WTC11 (cell line): ENCODE data around the gene HES6. TPM values are rescaled to one million over a fixed set of nuclear protein-coding genes. Genes with fewer than 3 reads are reported as not detected.

Experiments used
- ATAC-seq: fragments of 200-7000 bp; cut with Tn5 transposase; 2 replicates; pipeline ENCODE4 v1.10.0; 2021; ENCODE audit warnings: mild to moderate bottlenecking, moderate library complexity
- CTCF ChIA-PET: fragments of 300-600 bp; sonication (Branson Sonifier 250); formaldehyde crosslinking; loops from one replicate; lab custom pipeline; 2021; ENCODE audit warnings: antibody characterized with exemption; lab: Charles Lee
- POLR2A ChIA-PET: fragments of 350-600 bp; sonication (Branson Sonifier 250); formaldehyde crosslinking; loops from one replicate; lab custom pipeline; 2021; ENCODE audit warnings: antibody characterized with exemption; lab: Charles Lee
- DNase-seq: peaks from one replicate; pipeline ENCODE4 v3.0.0; 2021; ENCODE audit warnings: low spot score
- H3K27ac Mint-ChIP-seq: 2 replicates; pipeline ENCODE4 v1.8.0; 2021; ENCODE audit warnings: mixed read lengths
- H3K27me3 Mint-ChIP-seq: 2 replicates; pipeline ENCODE4 v1.8.0; 2021; ENCODE audit warnings: low read depth, mild to moderate bottlenecking, moderate library complexity, mixed read lengths
- H3K36me3 Mint-ChIP-seq: 2 replicates; pipeline ENCODE4 v1.8.0; 2021; ENCODE audit warnings: mixed read lengths
- H3K4me1 Mint-ChIP-seq: 2 replicates; pipeline ENCODE4 v1.8.0; 2022; ENCODE audit warnings: mixed read lengths
- H3K4me3 Mint-ChIP-seq: 2 replicates; pipeline ENCODE4 v1.8.0; 2021; ENCODE audit warnings: mild to moderate bottlenecking, moderate library complexity, mixed read lengths
- H3K9me3 Mint-ChIP-seq: 2 replicates; pipeline ENCODE4 v1.8.0; 2021; ENCODE audit warnings: mixed read lengths
- ATF2 ChIP-seq: sonication (generic); formaldehyde crosslinking; IDR thresholded peaks from 2 replicates; pipeline ENCODE4 v1.8.1; 2022; ENCODE audit warnings: low read depth, missing genetic modification reagents, borderline replicate concordance
- E2F1 ChIP-seq: sonication (generic); formaldehyde crosslinking; IDR thresholded peaks from 2 replicates; pipeline ENCODE4 v1.8.0; 2022; ENCODE audit warnings: mild to moderate bottlenecking, missing genetic modification reagents
- E2F4 ChIP-seq: sonication (generic); formaldehyde crosslinking; IDR thresholded peaks from 2 replicates; pipeline ENCODE4 v1.8.1; 2022; ENCODE audit warnings: low read depth, mild to moderate bottlenecking, moderate library complexity, missing genetic modification reagents, borderline replicate concordance
- E2F5 ChIP-seq: sonication (generic); formaldehyde crosslinking; IDR thresholded peaks from 2 replicates; pipeline ENCODE4 v1.8.1; 2022; ENCODE audit warnings: mild to moderate bottlenecking, moderate library complexity, missing genetic modification reagents
- ELF4 ChIP-seq: sonication (generic); formaldehyde crosslinking; IDR thresholded peaks from 2 replicates; pipeline ENCODE4 v1.8.1; 2022; ENCODE audit warnings: low read depth, mild to moderate bottlenecking, moderate library complexity, missing genetic modification reagents
- ESRRA ChIP-seq: sonication (generic); formaldehyde crosslinking; IDR thresholded peaks from 2 replicates; pipeline ENCODE4 v1.8.1; 2022; ENCODE audit warnings: mild to moderate bottlenecking, missing genetic modification reagents, borderline replicate concordance
- ETV6 ChIP-seq: sonication (generic); formaldehyde crosslinking; IDR thresholded peaks from 2 replicates; pipeline ENCODE4 v1.8.1; 2022; ENCODE audit warnings: mild to moderate bottlenecking, missing genetic modification reagents
- FOXJ3 ChIP-seq: sonication (generic); formaldehyde crosslinking; IDR thresholded peaks from 2 replicates; pipeline ENCODE4 v1.9.0; 2021; ENCODE audit warnings: missing genetic modification reagents, mild to moderate bottlenecking, borderline replicate concordance
- FOXP4 ChIP-seq: sonication (generic); formaldehyde crosslinking; IDR thresholded peaks from 2 replicates; pipeline ENCODE4 v1.8.0; 2022; ENCODE audit warnings: mild to moderate bottlenecking, missing genetic modification reagents
- IRF1 ChIP-seq: sonication (generic); formaldehyde crosslinking; IDR thresholded peaks from 2 replicates; pipeline ENCODE4 v1.8.0; 2023; ENCODE audit warnings: missing genetic modification reagents
- KAT7 ChIP-seq: sonication (generic); formaldehyde crosslinking; IDR thresholded peaks from 2 replicates; pipeline ENCODE4 v1.8.1; 2023; ENCODE audit warnings: missing genetic modification reagents, mild to moderate bottlenecking, borderline replicate concordance
- MAX ChIP-seq: sonication (generic); formaldehyde crosslinking; IDR thresholded peaks from 2 replicates; pipeline ENCODE4 v1.8.0; 2022; ENCODE audit warnings: mild to moderate bottlenecking, missing genetic modification reagents
- MLX ChIP-seq: sonication (generic); formaldehyde crosslinking; IDR thresholded peaks from 2 replicates; pipeline ENCODE4 v1.8.1; 2023; ENCODE audit warnings: mild to moderate bottlenecking, missing genetic modification reagents, moderate library complexity
- NR2C2 ChIP-seq: sonication (generic); formaldehyde crosslinking; IDR thresholded peaks from 2 replicates; pipeline ENCODE4 v1.8.0; 2022; ENCODE audit warnings: mild to moderate bottlenecking, missing genetic modification reagents
- NR3C1 ChIP-seq: sonication (generic); formaldehyde crosslinking; conservative IDR thresholded peaks from 2 replicates; pipeline ENCODE4 v1.8.1; 2023; ENCODE audit warnings: low read depth, mild to moderate bottlenecking, missing genetic modification reagents
- RORB ChIP-seq: fragments of 250-450 bp; sonication (Bioruptor Pico); IDR thresholded peaks from 2 replicates; pipeline ENCODE4 v1.9.0; 2021; ENCODE audit warnings: mild to moderate bottlenecking
- SMAD3 ChIP-seq: sonication (generic); formaldehyde crosslinking; IDR thresholded peaks from 2 replicates; pipeline ENCODE4 v1.8.0; 2022; ENCODE audit warnings: missing genetic modification reagents, mild to moderate bottlenecking, borderline replicate concordance
- SP1 ChIP-seq: sonication (generic); formaldehyde crosslinking; conservative IDR thresholded peaks from 2 replicates; pipeline ENCODE4 v1.8.1; 2022; ENCODE audit warnings: missing genetic modification reagents
- ZNF219 ChIP-seq: sonication (generic); formaldehyde crosslinking; IDR thresholded peaks from 2 replicates; pipeline ENCODE4 v1.8.0; 2023; ENCODE audit warnings: missing genetic modification reagents, mild to moderate bottlenecking, borderline replicate concordance
- ZNF263 ChIP-seq: sonication (generic); formaldehyde crosslinking; IDR thresholded peaks from 2 replicates; pipeline ENCODE4 v1.8.1; 2022; ENCODE audit warnings: low read depth, mild to moderate bottlenecking, moderate library complexity, missing genetic modification reagents
- ZNF416 ChIP-seq: fragments of 250-450 bp; sonication (Bioruptor Pico); IDR thresholded peaks from 2 replicates; pipeline ENCODE4 v1.9.0; 2021; ENCODE audit warnings: mild to moderate bottlenecking, inconsistent platforms
- total RNA-seq: library from RNA; stranded (reverse); gene quantifications from 3 replicates; pipeline ENCODE4 v1.2.3, GENCODE V29; 2021

HES6 gene
- total RNA-seq, 1 experiment from 2014 or later = 52.1 TPM

GRCh38 chr2:238271061-238271554 lies 31.3 kb upstream of the HES6 start:
- no peak for DNase-seq
- Mint-ChIP-seq H3K4me3 (no peak overlapping the region), H3K36me3 (peaks cover 5% of the 10 kb centered on the region), H3K27ac (no peak overlapping the region), H3K4me1 (no peaks in the 10 kb centered on the region), H3K9me3 (no peaks in the 10 kb centered on the region), H3K27me3 (no peaks in the 10 kb centered on the region)
- TF ChIP-seq ZNF416 (CRISPR knock-in tag) = no peak
- no peak for TF ChIP-seq E2F4 (CRISPR knock-in tag)
- TF ChIP-seq SP1 (CRISPR knock-in tag) = no peak
- no peak for TF ChIP-seq ZNF263
- TF ChIP-seq RORB = no peak
- no peak for TF ChIP-seq ETV6 (CRISPR knock-in tag)
- no peak for TF ChIP-seq MAX (CRISPR knock-in tag)
- no peak for TF ChIP-seq ESRRA (CRISPR knock-in tag)
- no peak for TF ChIP-seq NR3C1 (CRISPR knock-in tag)
- no peak for TF ChIP-seq FOXJ3 (CRISPR knock-in tag)
- no peak for TF ChIP-seq ZNF219 (CRISPR knock-in tag)
- TF ChIP-seq E2F5 = no peak
- no peak for TF ChIP-seq ELF4 (CRISPR knock-in tag)
- TF ChIP-seq KAT7 (CRISPR knock-in tag) = no peak
- no peak for TF ChIP-seq NR2C2 (CRISPR knock-in tag)
- TF ChIP-seq MLX (CRISPR knock-in tag) = no peak
- ChIA-PET POLR2A (interaction anchor here (0.6 kb wide), 1 partner anchor 69 kb away, joined by 3 read pairs; no protein-coding TSS in a partner anchor), CTCF (no interaction called here)
- no peak for ATAC-seq

- H3K36me3 Mint-ChIP-seq = peaks cover 5% of the 10 kb centered on the region
These were observed 30.8 kb upstream of the HES6 start for GRCh38 chr2:238270606-238271005.

More at GRCh38 chr2:238270606-238271005, 30.8 kb upstream of the HES6 start:
- H3K4me1 Mint-ChIP-seq = no peaks in the 10 kb centered on the region
- POLR2A ChIA-PET = interaction anchor here (0.6 kb wide), 1 partner anchor 68 kb away, joined by 3 read pairs; no protein-coding TSS in a partner anchor
- ATAC-seq = no peak
- no peak overlapping the region for H3K27ac Mint-ChIP-seq
- H3K9me3 Mint-ChIP-seq = no peaks in the 10 kb centered on the region
- H3K4me3 Mint-ChIP-seq = no peak overlapping the region
- no peaks in the 10 kb centered on the region for H3K27me3 Mint-ChIP-seq
- DNase-seq = no peak
- no peak for TF ChIP-seq IRF1
- no peak for TF ChIP-seq FOXP4
- no peak for TF ChIP-seq SMAD3 (CRISPR knock-in tag)
- TF ChIP-seq ATF2 = no peak
- TF ChIP-seq KAT7 (CRISPR knock-in tag) = no peak
- no peak for TF ChIP-seq E2F1 (CRISPR knock-in tag)
- TF ChIP-seq, all 79 proteins: peak for 0
- CTCF ChIA-PET = no interaction called here
